ENCODE results near the gene RRP12.
A peak's percentile ranks its signal among the peaks of the same experiment; 100 is the strongest.

The RRP12 gene

DNA sequence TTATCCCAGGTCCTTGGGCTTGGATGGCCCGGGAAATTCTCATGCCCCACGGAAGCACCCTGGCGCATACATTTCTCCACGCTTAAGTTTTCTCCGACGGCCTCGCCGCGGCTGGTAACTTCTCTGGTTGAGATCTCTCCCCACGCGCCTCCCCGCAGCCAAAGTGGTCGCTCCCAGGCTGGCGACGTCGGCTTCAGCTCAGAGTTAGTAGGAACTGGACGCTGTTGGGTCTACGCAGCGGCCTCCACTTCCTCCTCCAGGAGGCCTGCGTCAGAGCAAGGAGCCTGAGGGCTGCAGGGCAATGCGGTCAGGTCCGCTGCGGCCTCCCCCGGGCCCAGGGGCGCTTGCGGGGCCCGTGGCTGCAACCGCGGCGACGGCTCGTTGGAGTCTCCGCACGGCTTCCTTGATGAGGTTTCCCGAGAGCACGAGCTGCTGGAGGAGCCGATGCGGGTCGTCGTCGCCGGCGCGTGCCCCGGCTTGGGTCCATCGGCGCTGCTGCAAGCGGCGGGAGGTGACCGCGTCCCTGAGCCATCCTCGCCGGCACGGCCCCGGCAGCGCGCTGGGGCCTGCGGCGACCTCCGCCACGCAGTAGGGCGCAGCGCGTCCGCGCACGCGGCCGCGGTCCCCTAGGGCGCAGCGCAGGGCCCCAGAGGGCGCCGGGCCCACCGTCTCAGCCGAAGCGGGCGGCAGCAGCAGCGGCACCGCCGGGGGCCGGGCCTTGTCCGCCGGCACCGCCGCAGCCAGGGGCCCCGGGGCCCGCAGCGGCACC, 67.4 kb downstream of the RRP12 start:
- peak in 1 of 2 experiments; percentile 25 for DNase-seq

DNA sequence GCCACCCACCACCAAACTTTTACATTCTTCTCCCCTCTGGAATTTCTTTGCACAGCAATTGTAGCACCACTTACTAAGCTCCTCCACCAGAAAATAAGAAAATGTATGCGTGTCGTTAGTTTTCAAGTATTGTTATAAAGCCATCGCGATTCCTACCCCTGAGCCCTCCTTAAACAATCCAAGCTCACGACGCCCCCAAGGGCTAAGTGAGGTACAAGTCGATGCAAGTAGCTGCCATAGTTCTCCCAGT, 67.9 kb downstream of the RRP12 start:
- DNase-seq = no peak

DNA sequence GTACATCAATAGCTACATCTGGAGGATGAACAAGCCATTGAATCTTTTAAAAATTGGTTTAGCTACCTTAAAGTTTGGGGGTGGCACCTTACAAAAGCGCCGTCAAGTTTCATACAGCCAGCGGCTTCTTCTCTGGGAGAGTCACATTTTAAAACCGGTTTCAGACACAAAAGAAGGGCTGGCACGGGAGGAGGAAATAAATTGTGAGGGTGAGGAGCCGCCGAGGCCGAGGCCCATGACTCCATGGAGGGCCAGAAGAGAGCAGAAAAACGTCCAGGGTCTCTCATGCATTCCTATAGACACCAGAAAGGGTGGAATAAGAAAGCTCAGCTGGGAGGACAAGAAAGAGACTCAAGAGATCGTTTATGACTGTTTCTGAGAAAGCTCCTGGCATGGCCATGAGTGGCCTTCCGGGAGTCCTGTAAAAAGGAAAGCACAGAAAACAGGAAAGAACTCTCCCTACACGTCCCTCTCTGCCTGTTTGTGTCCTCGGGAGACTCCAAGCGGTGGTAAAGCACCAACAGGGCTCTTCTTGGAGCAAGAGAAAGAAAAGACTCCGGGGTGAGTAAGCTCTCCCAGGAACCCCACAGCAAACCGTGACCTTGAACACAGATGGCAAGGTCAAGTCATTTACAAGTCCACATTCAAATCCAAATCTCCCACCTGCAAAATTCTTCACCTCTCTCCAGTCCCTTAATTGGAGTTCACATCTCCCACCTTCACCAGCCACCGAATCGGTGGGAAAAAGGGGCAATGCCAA, 68.4 kb downstream of the RRP12 start:
- peak in 1 of 2 experiments; percentile 37 for DNase-seq

DNA sequence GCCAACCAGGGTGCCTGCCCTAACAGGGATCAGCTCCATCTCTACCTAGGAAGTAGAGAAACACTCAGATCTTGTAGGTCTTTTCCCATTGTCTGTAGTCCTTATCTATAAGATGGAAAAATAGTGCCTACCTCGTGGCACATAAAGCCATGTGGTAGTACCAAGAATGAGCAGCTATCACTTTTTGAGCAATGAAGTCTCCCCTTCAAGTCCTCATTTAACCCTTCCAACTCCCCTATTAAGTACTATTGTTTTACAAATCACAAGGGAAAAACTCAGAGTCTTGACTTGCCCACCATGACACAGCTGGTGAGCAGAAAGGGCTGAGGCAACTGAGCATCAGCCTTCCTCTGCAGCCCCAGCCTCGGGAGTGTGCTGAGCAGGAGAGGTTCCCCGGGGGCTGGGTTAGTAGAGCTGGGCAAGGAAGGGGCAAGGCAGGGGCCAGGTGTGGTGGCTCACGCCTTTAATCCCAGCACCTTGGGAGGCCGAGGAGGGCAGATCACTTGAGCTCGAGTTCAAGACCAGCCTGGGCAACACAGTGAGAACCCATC, 69.9 kb downstream of the RRP12 start:
- no peak for DNase-seq

DNA sequence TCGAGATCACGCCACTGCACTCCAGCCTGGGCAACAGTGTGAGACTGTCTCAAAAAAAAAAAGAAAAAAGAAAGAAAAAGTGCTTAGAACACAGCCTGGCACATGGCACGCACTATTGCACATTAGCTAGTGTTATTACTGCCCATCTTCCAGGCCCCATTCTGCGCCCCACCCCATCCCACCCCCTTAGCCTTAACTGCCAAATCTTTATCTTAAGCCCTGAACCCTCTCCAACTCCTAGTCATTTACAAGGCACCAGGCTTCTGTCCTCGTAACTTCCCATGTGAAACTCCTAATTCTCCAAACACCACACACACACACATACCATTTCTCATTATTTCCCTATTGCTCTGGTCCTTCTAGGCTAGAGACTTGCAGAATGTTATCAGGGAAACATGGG, 71.4 kb downstream of the RRP12 start:
- DNase-seq = no peak

DNA sequence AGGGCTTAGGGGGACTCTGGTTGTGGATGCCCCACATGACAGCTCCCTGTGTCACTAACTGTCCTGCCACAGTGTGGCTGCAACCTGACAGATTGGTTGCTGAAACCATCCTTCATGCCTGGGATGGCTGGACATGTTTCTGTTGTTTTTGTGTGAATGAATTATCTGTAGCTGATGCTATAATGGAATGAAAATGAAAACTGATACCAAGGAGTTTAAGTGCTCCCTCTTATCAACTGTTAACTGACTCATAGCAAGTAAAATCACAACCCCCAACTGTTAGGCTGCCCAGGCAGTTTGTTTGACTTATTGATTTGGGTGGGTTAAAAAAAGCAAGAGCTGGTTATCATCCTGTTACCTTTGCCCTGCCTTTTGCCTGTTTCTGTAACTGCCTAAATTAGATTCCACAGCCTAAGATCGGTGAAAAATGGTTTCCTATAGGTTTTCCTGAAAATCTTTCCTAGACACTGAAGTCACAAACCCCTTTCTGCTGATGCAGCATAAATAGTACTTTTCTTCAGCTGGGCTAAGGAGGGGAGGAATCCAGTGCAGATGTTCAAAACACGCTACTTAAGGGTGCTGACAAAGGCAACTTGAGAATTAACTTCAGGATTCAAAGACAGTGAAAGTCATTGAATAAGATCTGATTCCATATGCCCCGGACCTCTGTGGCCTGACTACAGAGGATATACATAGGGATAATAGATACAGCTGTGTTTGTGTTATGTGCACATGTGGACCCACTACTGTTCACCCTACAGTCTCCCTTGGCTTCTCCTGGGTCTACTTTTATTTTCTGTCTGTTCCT, 72.3 kb downstream of the RRP12 start:
- DNase-seq = no peak

DNA sequence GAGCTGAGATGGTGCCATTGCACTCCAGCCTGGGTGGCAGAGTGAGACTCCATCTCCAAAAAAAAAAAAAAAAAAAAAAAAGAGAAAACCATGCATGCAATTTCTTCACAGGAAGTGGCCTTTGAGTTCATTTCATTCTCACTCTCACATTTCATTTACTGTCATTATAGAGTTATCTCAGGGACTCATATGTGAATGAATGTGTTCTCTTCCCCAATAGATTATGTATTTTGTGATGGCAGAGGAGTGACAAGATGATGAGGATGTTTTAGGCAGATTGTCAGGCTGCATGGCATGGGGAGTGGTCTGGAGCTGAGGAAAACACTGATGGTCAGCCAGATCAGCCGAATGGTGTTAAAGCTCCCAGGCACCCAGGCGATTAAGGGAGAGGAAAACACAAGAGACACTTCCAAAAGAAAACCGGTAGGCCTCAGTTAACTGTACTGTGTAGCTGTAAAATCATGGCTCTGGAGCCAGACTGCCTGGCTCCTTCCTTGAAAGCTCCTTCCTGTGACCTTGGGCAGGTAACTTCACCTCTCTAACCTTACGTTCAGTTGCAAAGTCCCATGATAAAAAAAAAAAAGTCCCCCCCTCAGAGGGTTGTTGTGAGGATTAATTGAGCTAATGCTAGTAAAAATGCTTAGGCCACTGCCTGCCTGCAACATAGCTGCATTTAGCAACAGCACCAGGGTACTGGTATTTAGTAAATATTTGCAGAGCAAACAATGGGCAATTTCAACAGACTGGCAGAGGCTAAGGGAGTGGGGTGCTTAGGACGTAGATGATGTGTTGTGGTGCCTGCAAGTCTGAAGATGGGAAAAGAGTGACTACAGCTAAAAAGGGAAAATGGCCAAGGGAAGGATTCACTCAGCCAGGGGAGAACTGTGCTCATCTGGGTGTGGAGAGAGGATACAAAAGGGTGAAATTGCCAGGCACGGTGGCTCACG, 73.5 kb downstream of the RRP12 start:
- DNase-seq = peak in 1 of 2 experiments; percentile 27

DNA sequence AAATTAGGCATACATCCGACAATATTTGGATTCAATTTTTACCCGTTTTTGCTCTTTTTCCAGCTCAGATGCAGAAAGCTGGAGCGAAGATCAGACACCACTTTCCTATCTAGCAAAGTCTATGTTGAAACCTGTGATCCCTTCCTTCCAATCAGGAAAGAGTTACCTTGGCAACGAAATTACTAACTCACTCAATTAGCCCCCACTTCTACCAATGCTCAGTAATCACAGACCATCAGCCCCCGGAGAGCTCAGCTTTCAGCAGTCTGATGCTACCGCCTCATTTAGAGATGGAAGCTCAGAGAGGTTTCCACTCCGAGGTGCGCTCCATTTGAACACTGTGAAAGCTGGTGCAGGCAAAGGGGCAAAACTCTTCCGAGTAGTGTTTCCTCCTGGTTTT, 75.4 kb downstream of the RRP12 start:
- no peak for DNase-seq

DNA sequence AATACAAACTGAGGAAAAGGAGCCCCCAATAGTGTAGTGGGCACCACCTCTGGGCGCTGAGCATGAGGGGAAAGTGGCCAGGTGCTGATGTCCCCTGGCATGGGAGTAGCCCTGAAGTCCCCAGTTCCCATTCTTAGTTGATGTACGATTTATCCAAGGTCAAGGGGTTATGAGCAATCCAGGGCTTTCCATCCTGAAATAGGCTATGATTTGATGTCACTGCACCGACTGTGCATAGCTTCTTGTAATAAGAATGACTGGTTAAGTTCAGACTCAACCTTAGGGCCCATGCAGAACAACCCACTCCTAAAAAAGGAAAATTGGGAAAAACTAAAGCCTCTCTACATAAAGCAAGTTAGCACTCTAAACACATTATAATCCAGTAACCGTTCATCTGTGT, 77.6 kb downstream of the RRP12 start:
- no peak for DNase-seq

DNA sequence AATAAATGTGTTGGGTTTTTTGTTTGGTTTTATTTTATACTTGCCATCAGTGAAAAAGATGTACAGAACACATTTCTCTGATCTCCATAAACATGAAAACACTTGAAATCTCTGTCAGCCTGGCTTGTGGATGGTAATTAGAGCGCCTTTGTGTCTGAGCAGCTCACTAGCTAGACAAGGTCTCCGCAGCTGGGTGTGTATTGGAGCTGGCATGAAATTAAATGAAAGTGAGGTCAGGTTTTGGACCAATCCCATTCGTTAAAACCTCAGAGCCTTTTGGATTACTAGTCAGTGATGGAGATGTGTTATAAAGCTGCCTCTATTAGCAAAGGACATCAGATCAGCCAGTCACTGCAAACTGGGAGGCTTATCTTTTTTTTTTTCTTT, 79.3 kb downstream of the RRP12 start:
- DNase-seq = no peak

DNA sequence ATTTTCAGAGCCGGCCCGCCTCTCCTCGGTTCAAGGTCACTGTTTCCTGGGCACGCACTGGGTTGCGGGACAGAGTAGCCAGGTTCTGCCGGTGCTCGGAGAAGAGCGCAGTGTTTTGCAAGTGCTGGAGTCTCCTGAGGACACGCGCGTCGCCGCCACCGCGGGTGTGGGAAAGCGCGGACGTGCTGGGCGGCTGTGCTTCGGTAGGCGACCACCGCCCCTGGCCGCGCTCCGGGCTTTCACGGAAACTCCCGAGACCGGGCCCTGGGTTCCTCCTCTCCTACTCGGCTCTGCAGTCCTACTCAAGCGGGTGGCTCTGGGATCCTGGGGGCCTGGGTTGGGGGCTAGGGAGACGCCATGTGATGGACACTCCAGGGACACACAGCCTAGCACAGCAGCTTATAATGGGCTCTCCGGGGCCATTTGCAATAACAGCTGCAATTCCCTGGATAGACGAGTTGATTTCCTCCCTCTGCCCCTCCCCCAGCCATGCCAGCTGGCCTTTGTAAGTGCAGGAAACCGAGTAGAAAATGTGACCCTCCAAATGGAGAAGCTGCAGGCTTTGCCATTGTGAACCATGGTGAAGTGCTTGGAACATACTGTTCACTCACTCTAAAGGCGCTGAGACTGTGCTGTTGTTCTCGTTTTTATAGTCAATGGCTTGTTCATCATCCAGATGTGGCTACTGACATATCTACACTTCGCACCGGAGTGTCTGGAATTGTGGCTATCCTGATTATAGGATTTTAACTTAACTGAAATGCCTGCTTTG, 79.9 kb downstream of the RRP12 start:
- DNase-seq = no peak

DNA sequence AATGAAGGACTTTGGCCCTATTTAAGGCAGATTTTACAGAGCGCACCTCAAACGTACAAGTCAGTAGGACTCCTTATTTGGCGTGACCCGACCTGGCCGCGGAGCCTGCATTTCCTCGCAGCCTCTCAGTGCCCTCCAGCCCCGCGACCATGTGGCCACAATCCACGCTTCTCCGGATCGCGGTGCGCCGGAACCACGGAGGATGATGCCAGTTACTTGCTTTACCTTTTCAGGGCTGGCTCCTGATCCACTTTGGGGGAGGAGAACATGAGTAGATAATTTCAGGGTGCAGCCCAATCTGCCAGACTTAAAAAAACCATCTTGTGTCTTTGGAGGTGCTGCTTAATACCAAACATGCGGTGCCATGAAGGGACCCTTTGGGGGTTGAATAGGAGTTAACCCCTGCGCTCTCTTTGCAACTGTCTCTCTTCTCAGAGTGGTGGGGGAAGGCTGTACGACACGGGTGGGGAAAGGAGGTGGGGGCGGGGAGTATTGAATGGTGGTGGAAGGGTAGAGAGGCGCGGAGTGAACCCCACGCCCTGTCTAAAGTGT, 80.6 kb downstream of the RRP12 start:
- no peak for DNase-seq

DNA sequence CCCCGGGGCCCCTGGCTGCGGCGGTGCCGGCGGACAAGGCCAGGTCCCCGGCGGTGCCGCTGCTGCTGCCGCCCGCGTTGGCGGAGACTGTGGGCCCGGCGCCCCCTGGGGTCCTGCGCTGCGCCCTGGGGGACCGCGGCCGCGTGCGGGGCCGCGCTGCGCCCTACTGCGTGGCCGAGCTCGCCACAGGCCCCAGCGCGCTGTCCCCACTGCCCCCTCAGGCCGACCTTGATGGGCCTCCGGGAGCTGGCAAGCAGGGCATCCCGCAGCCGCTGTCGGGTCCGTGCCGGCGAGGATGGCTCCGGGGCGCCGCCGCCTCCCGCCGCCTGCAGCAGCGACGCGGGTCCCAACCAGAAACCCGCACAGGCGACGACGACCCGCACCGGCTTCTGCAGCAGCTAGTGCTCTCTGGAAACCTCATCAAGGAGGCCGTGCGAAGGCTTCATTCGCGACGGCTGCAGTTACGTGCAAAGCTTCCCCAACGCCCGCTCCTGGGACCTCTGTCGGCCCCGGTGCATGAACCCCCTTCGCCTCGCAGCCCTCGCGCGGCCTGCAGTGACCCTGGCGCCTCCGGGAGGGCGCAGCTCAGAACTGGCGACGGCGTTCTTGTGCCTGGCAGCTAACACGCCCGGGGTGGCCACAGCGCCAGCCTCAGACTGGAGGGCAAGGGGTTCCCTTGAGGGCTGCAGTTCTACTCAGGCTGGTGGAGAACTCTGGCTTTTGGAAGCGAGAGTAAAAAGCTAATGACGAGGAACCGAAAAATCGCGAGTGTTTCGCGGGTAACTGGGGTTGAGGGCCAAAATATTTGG, 81.3 kb downstream of the RRP12 start:
- DNase-seq = no peak

DNA sequence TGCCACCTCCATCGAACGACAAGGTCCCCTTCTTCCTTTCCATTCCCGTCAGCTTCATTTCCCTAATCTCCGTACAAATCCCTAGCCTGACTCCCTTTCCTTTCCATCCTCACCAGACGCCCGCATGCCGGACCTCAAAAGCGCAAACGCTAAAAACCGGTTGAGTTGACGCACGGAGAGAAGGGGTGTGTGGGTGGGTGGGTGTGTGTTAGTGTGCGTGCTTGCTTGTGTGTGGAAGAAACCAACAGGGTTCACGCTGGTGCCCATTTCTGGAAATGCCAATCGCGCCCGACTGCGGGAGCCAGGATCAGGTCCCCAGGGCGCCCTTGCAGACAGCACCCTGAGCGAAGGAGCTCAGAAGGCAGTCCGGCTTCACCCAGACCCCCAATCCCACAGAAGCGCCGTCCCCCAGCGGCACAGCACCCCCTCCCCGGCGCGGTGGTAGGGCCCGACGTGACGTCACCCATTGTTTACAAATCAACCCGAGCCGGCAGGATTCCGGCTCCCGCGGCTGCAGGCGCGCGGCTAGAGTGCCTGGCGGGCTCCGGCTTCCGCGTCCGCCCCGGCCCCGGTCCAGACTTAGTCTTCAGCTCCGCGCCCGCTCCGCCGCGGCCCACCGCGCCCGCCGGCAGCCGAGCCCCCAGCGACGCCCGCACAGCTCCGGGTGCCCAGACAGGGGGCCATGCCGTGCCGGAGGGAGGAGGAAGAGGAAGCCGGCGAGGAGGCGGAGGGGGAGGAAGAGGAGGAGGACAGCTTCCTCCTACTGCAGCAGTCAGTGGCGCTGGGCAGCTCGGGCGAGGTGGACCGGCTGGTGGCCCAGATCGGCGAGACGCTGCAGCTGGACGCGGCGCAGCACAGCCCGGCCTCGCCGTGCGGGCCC, 82.1 kb downstream of the RRP12 start, which contains the start of gene FRAT1:
FRAT1 (plus strand) TSS at position 500 of the 880 bp plus-strand sequence; CDS start at position 683, 183 bp downstream.
- peak; percentile 64 to 77 for DNase-seq

DNA sequence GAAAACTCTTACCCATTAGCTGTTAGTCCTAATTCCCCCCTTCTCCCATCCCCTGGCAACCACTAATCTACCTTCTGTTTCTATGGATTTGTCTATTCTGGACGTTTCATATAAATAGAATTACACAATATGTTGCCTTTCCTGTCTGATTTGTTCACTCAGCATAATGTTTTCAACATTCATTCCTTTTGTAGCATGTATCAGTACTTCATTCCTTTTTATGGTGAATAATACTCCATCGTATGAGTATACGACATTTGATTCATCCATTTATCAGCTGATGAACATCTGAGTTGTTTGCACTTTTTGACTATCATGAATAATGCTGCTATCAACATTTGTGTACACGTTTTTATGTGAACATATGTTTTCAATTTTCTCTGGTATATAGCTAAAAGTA, 86.5 kb downstream of the RRP12 start:
- no peak for DNase-seq

DNA sequence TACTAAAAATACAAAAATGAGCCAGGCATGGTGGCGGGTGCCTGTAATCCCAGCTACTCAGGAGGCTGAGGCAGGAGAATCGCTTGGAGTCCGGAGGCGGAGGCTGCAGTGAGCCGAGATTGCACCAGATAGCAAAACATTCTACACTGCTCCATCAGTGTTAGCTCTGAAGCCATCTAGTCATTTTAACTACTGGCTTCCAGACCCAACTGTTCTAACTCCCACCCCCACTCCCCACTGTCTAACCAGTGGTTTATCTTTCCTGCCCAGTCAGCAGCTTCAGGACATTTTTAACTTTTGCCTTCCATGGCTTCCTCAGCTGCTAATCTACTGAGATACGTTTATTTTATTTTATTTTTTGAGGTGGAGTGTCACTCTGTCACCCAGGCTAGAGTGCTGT, 88.2 kb downstream of the RRP12 start:
- no peak for DNase-seq

DNA sequence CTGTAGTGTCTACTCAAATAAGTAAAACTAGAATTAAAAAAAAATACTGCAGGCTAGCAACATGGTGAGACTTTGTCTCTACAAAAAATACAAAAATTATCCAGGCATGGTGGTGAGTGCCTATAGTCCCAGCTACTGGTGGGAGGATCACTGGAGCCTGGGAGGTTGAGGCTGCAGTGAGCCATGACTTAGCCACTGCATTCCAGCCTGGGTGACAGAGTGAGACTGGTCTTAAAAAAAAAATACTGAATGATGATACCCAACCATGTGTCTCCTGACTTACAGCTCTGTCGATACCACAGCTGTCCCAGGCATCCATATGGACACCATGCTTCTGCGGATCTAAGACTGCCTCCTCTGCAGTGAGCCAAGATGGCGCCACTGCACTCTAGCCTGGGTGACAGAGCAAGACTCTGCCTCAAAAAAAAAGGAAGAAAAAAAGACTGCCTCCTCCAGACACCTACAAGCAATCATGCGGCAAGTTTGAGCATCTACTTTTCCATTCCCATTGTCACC, 90.0 kb downstream of the RRP12 start:
- no peak for DNase-seq

DNA sequence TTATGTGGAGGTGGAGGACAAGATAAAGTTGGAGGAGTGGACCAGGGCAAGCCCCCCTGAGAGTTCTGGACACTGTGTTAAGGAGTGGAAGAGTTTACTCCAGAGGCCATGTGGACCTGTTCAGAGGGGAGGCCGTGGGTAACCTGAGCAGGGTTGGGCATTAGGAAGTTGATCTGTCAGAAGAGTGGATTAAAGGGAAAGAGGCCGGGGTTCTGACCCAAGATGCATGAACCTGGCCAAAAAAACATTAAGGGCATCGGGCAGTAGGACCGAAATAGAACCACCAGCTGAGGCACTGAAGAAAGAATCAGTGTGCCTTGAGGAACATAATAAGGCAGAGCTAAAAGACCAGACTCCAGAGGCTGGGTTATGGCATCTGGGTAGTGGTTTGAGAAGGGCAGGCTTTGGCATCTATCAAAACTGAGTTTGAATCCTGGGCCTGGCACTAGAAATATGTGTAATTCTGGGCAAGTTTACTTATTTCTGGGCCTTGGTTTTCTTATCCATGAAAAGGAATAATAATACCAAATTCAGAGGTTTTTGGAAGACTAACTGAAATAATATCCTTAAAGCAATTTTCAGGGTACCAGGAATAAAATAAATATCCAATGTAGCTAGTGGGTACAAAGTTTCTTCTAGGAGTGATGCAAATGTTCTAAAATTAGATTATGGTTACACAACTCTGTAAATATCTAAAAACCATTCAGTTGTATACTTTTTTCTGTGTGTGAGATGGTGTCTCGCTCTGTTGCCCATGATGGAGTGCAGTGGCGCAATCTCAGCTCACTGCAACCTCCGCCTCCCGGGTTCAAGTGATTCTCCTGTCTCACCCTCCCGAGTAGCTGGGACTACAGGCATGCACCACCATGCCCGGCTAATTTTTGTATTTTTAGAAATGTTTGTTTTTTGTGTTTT, 93.0 kb downstream of the RRP12 start:
- no peak for DNase-seq
